PFSK-1 (cell line): ENCODE results near the gene RIMOC1.

Experiments
- FOXP2 ChIP-seq: optimal IDR thresholded peaks from 2 replicates; pipeline ENCODE3; 2011; ENCODE audit warnings: borderline replicate concordance, control low read depth, inconsistent platforms; ENCODE audit not compliant: insufficient read depth; ENCODE audit errors: extremely low read length, extremely low read depth
- POLR2AphosphoS5 ChIP-seq: IDR thresholded peaks from 2 replicates; pipeline ENCODE4 v1.6.1; 2012; ENCODE audit warnings: low read depth, mild to moderate bottlenecking, control low read depth, low read length, moderate library complexity
- SIN3A ChIP-seq: IDR thresholded peaks from 2 replicates; pipeline ENCODE4 v1.6.1; 2012; ENCODE audit warnings: mild to moderate bottlenecking, low read length, moderate library complexity, borderline replicate concordance; ENCODE audit not compliant: insufficient read depth
- TAF1 ChIP-seq: IDR thresholded peaks from 2 replicates; pipeline ENCODE4 v1.6.1; 2012; ENCODE audit warnings: low read length, control low read depth, borderline replicate concordance; ENCODE audit not compliant: insufficient read depth
- TF ChIP-seq, protein P1 (sequence below), 2 experiments: IDR thresholded peaks; 2 replicates each; pipeline versions ENCODE4 v1.6.1 to v1.8.0; 2011 to 2012; ENCODE audit warnings: low read depth in 2 of 2, low read length in 2 of 2, control low read depth in 1 of 2, inconsistent platforms in 1 of 2, mild to moderate bottlenecking in 1 of 2, moderate library complexity in 1 of 2; ENCODE audit not compliant: insufficient read depth in 1 of 2

RIMOC1 gene

DNA sequence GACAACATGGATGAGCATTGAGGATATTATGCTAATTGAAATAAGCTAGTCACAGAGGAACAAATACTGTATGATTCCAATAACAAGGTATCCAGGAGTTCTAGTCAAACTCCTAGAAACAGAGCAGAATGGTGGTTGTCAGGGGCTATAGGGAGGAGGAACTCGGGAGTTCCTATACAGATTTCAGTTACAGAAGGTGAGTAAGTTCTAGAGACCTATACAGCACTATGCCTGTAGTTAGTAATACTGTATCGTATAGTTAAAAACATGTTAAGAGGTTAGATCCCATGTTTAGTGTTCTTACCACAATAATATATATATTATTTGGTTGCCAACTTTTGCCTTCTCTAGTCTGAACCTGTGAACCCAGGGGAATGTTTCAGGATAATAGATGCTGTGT, 26.0 kb upstream of the RIMOC1 start:
- TF ChIP-seq POLR2AphosphoS5 (no peak), FOXP2 (no peak), SIN3A (no peak), TAF1 (no peak)
- TF ChIP-seq, protein P1, sequence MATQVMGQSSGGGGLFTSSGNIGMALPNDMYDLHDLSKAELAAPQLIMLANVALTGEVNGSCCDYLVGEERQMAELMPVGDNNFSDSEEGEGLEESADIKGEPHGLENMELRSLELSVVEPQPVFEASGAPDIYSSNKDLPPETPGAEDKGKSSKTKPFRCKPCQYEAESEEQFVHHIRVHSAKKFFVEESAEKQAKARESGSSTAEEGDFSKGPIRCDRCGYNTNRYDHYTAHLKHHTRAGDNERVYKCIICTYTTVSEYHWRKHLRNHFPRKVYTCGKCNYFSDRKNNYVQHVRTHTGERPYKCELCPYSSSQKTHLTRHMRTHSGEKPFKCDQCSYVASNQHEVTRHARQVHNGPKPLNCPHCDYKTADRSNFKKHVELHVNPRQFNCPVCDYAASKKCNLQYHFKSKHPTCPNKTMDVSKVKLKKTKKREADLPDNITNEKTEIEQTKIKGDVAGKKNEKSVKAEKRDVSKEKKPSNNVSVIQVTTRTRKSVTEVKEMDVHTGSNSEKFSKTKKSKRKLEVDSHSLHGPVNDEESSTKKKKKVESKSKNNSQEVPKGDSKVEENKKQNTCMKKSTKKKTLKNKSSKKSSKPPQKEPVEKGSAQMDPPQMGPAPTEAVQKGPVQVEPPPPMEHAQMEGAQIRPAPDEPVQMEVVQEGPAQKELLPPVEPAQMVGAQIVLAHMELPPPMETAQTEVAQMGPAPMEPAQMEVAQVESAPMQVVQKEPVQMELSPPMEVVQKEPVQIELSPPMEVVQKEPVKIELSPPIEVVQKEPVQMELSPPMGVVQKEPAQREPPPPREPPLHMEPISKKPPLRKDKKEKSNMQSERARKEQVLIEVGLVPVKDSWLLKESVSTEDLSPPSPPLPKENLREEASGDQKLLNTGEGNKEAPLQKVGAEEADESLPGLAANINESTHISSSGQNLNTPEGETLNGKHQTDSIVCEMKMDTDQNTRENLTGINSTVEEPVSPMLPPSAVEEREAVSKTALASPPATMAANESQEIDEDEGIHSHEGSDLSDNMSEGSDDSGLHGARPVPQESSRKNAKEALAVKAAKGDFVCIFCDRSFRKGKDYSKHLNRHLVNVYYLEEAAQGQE (IDR thresholded peaks at IDR 0.05; ENCODE audit: insufficient read depth in 1 of 2, low read depth in 2 of 2, low read length in 2 of 2), result no peak

DNA sequence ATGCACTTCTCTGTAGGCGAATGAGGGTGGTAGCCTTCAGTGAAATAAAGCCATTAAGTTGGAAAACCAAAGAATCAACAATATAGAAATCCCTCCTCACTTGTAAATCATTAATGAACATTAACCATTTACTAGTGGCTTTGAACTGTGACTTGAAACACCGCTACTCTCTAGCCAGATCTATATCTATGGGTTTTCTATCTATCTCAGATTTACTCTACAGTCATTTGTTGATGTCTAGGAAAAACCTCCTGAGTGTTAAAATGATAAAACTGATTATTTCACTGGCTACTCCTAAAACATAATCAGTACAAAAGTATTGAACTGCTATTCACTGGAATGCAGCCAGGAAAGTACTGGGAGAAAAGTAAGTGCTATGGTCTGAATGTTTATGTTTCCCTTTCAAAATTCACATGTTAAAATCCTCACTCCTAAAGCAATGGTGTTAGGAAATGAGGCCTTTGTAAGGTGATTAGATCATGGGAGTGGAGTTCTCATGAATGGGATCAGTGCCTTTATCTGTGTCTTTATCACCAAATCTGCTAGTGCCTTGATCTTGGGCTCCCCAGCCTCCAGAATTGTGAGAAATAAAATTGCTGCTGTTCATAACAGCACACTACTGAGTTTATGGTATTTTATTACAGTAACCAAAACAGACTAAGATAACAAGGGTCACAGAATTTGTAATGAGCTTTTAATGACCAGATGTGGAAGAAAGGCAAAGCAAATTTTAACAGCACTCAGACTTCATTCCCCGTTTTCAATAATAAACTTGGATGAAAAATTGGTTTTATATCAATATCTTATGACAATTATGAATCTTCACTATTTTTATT, 25.3 kb upstream of the RIMOC1 start:
- no peak for TF ChIP-seq FOXP2
- TF ChIP-seq SIN3A, result no peak
- TF ChIP-seq POLR2AphosphoS5, result no peak
- TF ChIP-seq, protein P1 (IDR thresholded peaks at IDR 0.05; ENCODE audit: insufficient read depth in 1 of 2, low read depth in 2 of 2, low read length in 2 of 2), result no peak
- TF ChIP-seq TAF1, result no peak

DNA sequence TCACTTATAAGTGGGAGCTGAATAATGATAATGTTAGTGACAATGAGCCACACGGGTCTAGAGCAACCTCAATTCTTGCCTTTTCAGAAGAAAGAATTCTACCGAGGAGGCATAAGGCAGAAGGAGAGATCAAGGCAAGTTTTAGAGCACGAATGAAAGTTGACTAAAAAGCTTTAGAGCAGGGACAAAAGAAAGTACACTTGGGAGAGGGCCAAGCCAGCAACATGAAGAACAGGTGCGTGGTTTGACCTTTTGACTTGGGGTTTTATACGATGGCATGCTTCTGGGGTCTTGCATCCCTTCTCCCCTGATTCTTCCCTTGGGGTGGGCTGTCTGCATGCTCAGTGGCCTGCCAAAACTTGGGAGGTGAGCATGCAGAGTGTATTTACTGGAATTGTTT, 21.4 kb upstream of the RIMOC1 start:
- TF ChIP-seq POLR2AphosphoS5 (no peak), FOXP2 (no peak), TAF1 (no peak), SIN3A (no peak)
- TF ChIP-seq, protein P1 (IDR thresholded peaks at IDR 0.05; ENCODE audit: insufficient read depth in 1 of 2, low read depth in 2 of 2, low read length in 2 of 2), result no peak

DNA sequence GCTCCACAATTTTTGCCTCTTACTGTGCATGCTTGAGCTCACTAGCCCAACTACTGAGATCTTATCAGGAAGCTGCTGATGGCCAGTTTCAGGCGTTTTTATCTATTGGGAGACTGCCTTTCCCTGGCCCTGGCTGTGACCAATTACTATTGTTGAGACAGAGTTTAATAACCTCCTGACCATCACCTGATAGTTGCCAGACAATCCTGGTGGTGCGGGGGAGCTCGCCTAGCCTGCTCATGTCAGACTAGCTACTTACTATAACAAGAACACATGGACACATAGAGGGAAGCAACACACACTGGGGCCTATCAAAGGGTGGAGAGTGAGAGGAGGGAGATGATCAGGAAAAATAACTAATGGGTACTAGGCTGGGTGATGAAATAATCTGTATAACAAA, 20.9 kb upstream of the RIMOC1 start:
- no peak for TF ChIP-seq FOXP2
- TF ChIP-seq, protein P1 (IDR thresholded peaks at IDR 0.05; ENCODE audit: insufficient read depth in 1 of 2, low read depth in 2 of 2, low read length in 2 of 2), result no peak
- no peak for TF ChIP-seq TAF1
- no peak for TF ChIP-seq POLR2AphosphoS5
- TF ChIP-seq SIN3A, result no peak
